H9 (cell line): ENCODE data around the gene PROSER3. TPM values are rescaled to one million over a fixed set of nuclear protein-coding genes. Genes with fewer than 3 reads are reported as not detected.

ENCODE experiments used
- DNase-seq: peaks from one replicate; pipeline ENCODE4 v3.0.0-alpha.2; 2017
- H2AFZ ChIP-seq: one replicate; pipeline ENCODE4 v1.6.1; 2013; ENCODE audit warnings: mild to moderate bottlenecking, low read length, control low read depth, moderate library complexity
- H2AK5ac ChIP-seq: 2 replicates; pipeline ENCODE4 v1.6.1; 2013; ENCODE audit warnings: low read length, control low read depth, mixed read lengths; ENCODE audit not compliant: insufficient read length
- H2BK120ac ChIP-seq: one replicate; pipeline ENCODE4 v1.6.1; 2013; ENCODE audit warnings: low read depth, mild to moderate bottlenecking, low read length, control low read depth, inconsistent platforms; ENCODE audit not compliant: poor library complexity, severe bottlenecking
- H2BK12ac ChIP-seq: 2 replicates; pipeline ENCODE4 v1.6.1; 2013; ENCODE audit warnings: low read length, control low read depth, mixed read lengths, low read depth; ENCODE audit not compliant: insufficient read length
- H2BK15ac ChIP-seq: 2 replicates; pipeline ENCODE4 v1.6.1; 2013; ENCODE audit warnings: low read depth, low read length, control low read depth
- H2BK20ac ChIP-seq: one replicate; pipeline ENCODE4 v1.6.1; 2013; ENCODE audit warnings: low read depth, mild to moderate bottlenecking, low read length, control low read depth, inconsistent platforms; ENCODE audit not compliant: poor library complexity, severe bottlenecking
- H2BK5ac ChIP-seq: 2 replicates; pipeline ENCODE4 v1.6.1; 2013; ENCODE audit warnings: low read length, control low read depth, mixed read lengths; ENCODE audit not compliant: insufficient read length
- H3K14ac ChIP-seq: 2 replicates; pipeline ENCODE4 v1.6.1; 2013; ENCODE audit warnings: low read length, control low read depth; ENCODE audit not compliant: insufficient read depth
- H3K18ac ChIP-seq: 2 replicates; pipeline ENCODE4 v1.6.1; 2013; ENCODE audit warnings: low read depth, mild to moderate bottlenecking, mixed read lengths, low read length, control low read depth; ENCODE audit not compliant: insufficient read length
- H3K23ac ChIP-seq: 2 replicates; pipeline ENCODE4 v1.6.1; 2013; ENCODE audit warnings: low read length, control low read depth, mixed read lengths, low read depth; ENCODE audit not compliant: insufficient read length
- H3K23me2 ChIP-seq: 2 replicates; pipeline ENCODE4 v1.6.1; 2013; ENCODE audit warnings: low read depth, mild to moderate bottlenecking, mixed read lengths, low read length, control low read depth; ENCODE audit not compliant: insufficient read length, poor library complexity, severe bottlenecking
- H3K27ac ChIP-seq: 2 replicates; pipeline ENCODE4 v1.5.1; 2013; ENCODE audit warnings: low read length, control low read depth, mixed read lengths, low read depth; ENCODE audit not compliant: insufficient read length
- H3K27me3 ChIP-seq: 2 replicates; pipeline ENCODE4 v1.6.1; 2013; ENCODE audit warnings: low read length, control low read depth, inconsistent platforms; ENCODE audit not compliant: insufficient read depth
- H3K4ac ChIP-seq: 2 replicates; pipeline ENCODE4 v1.6.1; 2013; ENCODE audit warnings: low read depth, mild to moderate bottlenecking, control low read depth, inconsistent platforms, low read length, moderate library complexity
- H3K4me1 ChIP-seq: 2 replicates; pipeline ENCODE4 v1.6.1; 2013; ENCODE audit warnings: low read length, control low read depth, inconsistent platforms; ENCODE audit not compliant: insufficient read depth
- H3K4me2 ChIP-seq: 2 replicates; pipeline ENCODE4 v1.6.1; 2013; ENCODE audit warnings: low read length, control low read depth, mixed read lengths; ENCODE audit not compliant: insufficient read length, insufficient read depth
- H3K56ac ChIP-seq: 2 replicates; pipeline ENCODE4 v1.6.1; 2013; ENCODE audit warnings: low read depth, mild to moderate bottlenecking, mixed read lengths, low read length, control low read depth; ENCODE audit not compliant: insufficient read length
- H3K79me1 ChIP-seq: 2 replicates; pipeline ENCODE4 v1.6.1; 2013; ENCODE audit warnings: low read depth, mild to moderate bottlenecking, moderate library complexity, low read length, control low read depth, inconsistent platforms; ENCODE audit not compliant: insufficient read depth, poor library complexity, severe bottlenecking
- H3K79me2 ChIP-seq: 2 replicates; pipeline ENCODE4 v1.6.1; 2013; ENCODE audit warnings: low read length, control low read depth, inconsistent platforms; ENCODE audit not compliant: insufficient read depth
- H3K9ac ChIP-seq: 2 replicates; pipeline ENCODE4 v1.6.1; 2013; ENCODE audit warnings: low read length, control low read depth, mixed read lengths; ENCODE audit not compliant: insufficient read length; ENCODE audit errors: extremely low read depth
- H3K9me3 ChIP-seq: one replicate; pipeline ENCODE4 v1.6.1; 2013; ENCODE audit warnings: low read depth, low read length, inconsistent platforms; ENCODE audit not compliant: control insufficient read depth
- H3T11ph ChIP-seq: one replicate; pipeline ENCODE4 v1.6.1; 2013; ENCODE audit warnings: mild to moderate bottlenecking, low read length, control low read depth, inconsistent platforms
- H4K20me1 ChIP-seq: one replicate; pipeline ENCODE4 v1.6.1; 2013; ENCODE audit not compliant: control insufficient read depth, insufficient read length, insufficient read depth
- H4K5ac ChIP-seq: 2 replicates; pipeline ENCODE4 v1.6.1; 2013; ENCODE audit warnings: low read depth, mild to moderate bottlenecking, mixed read lengths, low read length, control low read depth; ENCODE audit not compliant: insufficient read length
- H4K8ac ChIP-seq: replicated peaks from 2 replicates; pipeline ENCODE4 v1.6.1; 2013; ENCODE audit warnings: low read length, control low read depth, mixed read lengths, low read depth; ENCODE audit not compliant: insufficient read length
- H4K91ac ChIP-seq: 2 replicates; pipeline ENCODE4 v1.6.1; 2013; ENCODE audit warnings: low read depth, mild to moderate bottlenecking, moderate library complexity, mixed read lengths, low read length, control low read depth; ENCODE audit not compliant: insufficient read length
- H3K27ac Mint-ChIP-seq, 3 experiments: 2 replicates in 2 of 3; 3 replicates in 1 of 3; pipeline ENCODE4 v1.8.0; 2020 to 2021; ENCODE audit warnings: mixed read lengths in 3 of 3, mild to moderate bottlenecking in 1 of 3, moderate library complexity in 1 of 3
- H3K27me3 Mint-ChIP-seq: 2 replicates; pipeline ENCODE4 v1.8.0; 2021; ENCODE audit warnings: low read depth, mild to moderate bottlenecking, moderate library complexity, mixed read lengths
- H3K36me3 Mint-ChIP-seq, 3 experiments: 2 replicates in 2 of 3; 3 replicates in 1 of 3; pipeline ENCODE4 v1.8.0; 2020 to 2021; ENCODE audit warnings: low read depth in 3 of 3, mixed read lengths in 3 of 3; ENCODE audit not compliant: insufficient read depth in 1 of 3
- H3K4me1 Mint-ChIP-seq, 2 experiments: 2 replicates each; pipeline ENCODE4 v1.8.0; 2020; ENCODE audit warnings: mixed read lengths in 2 of 2
- H3K4me3 Mint-ChIP-seq, 2 experiments: 2 replicates in 1 of 2; 3 replicates in 1 of 2; pipeline ENCODE4 v1.8.0; 2020 to 2021; ENCODE audit warnings: mild to moderate bottlenecking in 2 of 2, mixed read lengths in 2 of 2, moderate library complexity in 1 of 2
- H3K9me3 Mint-ChIP-seq, 2 experiments: 2 replicates in 1 of 2; 3 replicates in 1 of 2; pipeline ENCODE4 v1.8.0; 2020; ENCODE audit warnings: mild to moderate bottlenecking in 2 of 2, mixed read lengths in 2 of 2, moderate library complexity in 1 of 2
- CTCF ChIP-seq: fragments of 200-600 bp; sonication (generic); conservative IDR thresholded peaks from 3 replicates; pipeline ENCODE4 v1.8.0; 2021; ENCODE audit warnings: antibody characterized with exemption, mild to moderate bottlenecking
- WGBS: extraction: QIAGEN DNeasy Blood & Tissue Kit; methylation state at CpG from one replicate; pipeline ENCODE4 v1.1.7; 2013; ENCODE audit warnings: missing lambda C conversion rate, low lambda C conversion rate, mixed read lengths; ENCODE audit not compliant: insufficient read length; ENCODE audit errors: extremely low coverage; 5-methylcytosine and 5-hydroxymethylcytosine counted together
- total RNA-seq: library from RNA; stranded (reverse); gene quantifications from 2 replicates; pipeline ENCODE4 v1.2.1, GENCODE V29; 2021

The PROSER3 gene
- total RNA-seq, 1 experiment from 2014 or later, result 29.1 TPM

GRCh38 chr19:35775298-35776101, 17.5 kb downstream of the PROSER3 start, which contains the start of gene ARHGAP33:
ARHGAP33 (plus strand) TSS chr19:35775564; CDS start chr19:35775659, 95 bp downstream.
- Histone ChIP-seq H2AFZ (no peak within 1 kb of the TSS), H3K23me2 (peaks cover 5% of the 10 kb centered on the region), H3K27ac (no peak within 1 kb of the TSS), H2BK5ac (no peak within 1 kb of the TSS), H2BK15ac (no peak within 1 kb of the TSS), H3K4ac (no peak within 1 kb of the TSS), H3T11ph (no peak within 1 kb of the TSS), H2BK12ac (no peak within 1 kb of the TSS), H4K20me1 (no peaks in the 10 kb centered on the region), H2AK5ac (no peak within 1 kb of the TSS), H3K23ac (no peak within 1 kb of the TSS), H3K27me3 (no peaks in the 10 kb centered on the region), H3K4me2 (peak within 1 kb of the TSS; percentile 73), H3K9me3 (no peaks in the 10 kb centered on the region), H2BK120ac (no peak within 1 kb of the TSS), H3K14ac (no peak within 1 kb of the TSS), H4K8ac (no peak within 1 kb of the TSS), H3K79me1 (no peaks in the 10 kb centered on the region), H4K91ac (no peak within 1 kb of the TSS), H3K9ac (no peak within 1 kb of the TSS), H3K18ac (no peak within 1 kb of the TSS), H2BK20ac (no peak within 1 kb of the TSS), H4K5ac (no peak within 1 kb of the TSS), H3K79me2 (no peaks in the 10 kb centered on the region), H3K56ac (no peak within 1 kb of the TSS), H3K4me1 (peaks cover 5% of the 10 kb centered on the region; the same call in 1 of the 2 replicates)
- Mint-ChIP-seq H3K27me3 (peaks cover 42% of the 10 kb centered on the region), H3K36me3 (peaks cover 0 to 4% (median 0%) of the 10 kb centered on the region in 3 experiments; a peak in 2 of 7 replicates), H3K4me3 (peak within 1 kb of the TSS; percentile 65 to 88), H3K4me1 (peaks cover 25 to 29% of the 10 kb centered on the region in 2 experiments), H3K9me3 (no peaks in the 10 kb centered on the region; a peak in 1 of 5 replicates), H3K27ac (peak within 1 kb of the TSS in 1 of 3 experiments; percentile 88; a peak in 1 of 7 replicates)
- DNase-seq, result peak; percentile 96
- TF ChIP-seq CTCF, result no peak
- WGBS, result no CpG with 5 or more reads among the region's 82 CpGs
